ENCODE measurements around the gene EIF4H.

The EIF4H gene

GRCh38 chr7:74228951-74229900 lies 55.1 kb downstream of the EIF4H start:
- DNase-seq = no peak

DNA sequence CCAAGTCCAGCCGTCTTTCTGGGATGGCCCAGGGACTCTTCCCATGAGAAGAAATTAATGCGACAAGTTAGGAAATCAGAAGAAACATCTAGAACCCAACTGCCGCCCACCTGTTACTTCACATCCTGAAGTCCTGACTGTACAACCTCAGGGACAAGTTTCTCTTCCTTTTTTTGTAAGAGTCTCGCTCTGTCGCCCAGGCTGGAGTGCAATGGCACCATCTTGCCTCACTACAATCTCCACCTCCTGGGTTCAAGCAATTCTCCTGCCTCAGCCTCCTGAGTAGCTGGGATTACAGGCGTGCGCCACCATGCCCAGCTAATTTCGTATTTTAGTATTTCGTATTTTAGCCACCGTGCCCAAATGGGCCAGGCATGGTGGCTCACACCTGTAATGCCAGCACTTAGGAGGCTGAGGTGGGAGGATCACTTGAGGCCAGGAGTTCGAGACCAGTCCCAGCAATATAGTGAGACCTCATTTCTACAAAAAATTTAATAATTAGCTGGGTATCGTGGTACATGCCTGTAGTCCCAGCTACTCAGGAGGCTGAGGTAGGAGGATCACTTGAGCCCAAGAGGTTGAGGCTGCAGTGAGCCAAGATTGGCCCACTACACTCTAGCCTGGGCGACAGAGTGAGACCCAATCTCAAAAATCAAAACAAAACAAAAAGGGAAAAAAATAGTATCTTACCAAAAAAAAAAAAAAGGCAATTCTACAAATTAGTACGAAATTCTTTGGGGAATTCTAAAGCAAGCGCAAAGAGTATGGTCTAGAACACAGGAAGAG lies 56.5 kb downstream of the EIF4H start:
- DNase-seq = no peak

DNA sequence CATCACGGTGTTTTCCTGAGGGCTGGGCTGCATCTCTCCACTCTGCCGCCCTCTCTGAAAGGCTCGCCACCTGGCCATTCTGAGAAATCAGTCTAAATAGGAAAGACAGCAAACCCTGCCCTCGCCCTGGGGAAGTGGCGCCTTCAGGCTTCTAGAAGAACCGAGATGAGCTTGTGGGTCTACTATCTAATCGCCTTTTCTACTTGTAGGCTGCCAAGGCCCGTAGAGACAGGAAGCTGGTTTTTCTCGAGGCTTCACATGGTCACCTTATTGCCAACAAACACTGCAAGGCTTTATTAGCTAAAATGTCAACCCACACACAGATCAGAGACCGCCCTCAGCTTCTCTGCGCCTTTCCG lies 57.1 kb downstream of the EIF4H start:
- no peak for DNase-seq

DNA sequence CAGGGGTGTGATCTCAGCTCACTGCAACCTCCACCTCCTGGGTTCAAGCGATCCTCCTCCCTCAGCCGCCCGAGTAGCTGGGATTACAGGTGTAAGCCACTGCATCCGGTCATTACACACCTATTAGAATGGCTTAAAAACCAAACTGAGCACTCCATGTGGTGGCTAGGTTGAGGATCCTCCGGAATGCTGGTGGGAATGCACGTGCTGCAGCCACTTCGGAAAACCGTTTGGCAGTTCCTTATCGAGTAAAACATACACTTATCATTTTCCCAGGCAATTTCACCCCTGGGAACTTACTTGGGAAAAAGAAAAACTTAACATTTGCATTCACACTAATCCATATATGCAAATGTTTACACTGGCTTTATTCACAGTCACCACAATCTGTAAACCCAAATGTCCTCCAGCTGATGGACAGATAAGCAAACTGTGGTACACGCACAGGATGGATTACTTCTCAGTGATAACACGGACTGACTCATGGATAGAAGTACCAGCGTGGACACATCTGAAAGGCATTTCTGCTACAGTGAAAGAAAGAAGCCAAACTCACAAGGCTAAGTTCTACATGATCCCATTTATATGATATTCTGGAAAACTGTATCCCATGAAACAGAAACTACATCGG lies 59.6 kb downstream of the EIF4H start:
- no peak for DNase-seq

DNA sequence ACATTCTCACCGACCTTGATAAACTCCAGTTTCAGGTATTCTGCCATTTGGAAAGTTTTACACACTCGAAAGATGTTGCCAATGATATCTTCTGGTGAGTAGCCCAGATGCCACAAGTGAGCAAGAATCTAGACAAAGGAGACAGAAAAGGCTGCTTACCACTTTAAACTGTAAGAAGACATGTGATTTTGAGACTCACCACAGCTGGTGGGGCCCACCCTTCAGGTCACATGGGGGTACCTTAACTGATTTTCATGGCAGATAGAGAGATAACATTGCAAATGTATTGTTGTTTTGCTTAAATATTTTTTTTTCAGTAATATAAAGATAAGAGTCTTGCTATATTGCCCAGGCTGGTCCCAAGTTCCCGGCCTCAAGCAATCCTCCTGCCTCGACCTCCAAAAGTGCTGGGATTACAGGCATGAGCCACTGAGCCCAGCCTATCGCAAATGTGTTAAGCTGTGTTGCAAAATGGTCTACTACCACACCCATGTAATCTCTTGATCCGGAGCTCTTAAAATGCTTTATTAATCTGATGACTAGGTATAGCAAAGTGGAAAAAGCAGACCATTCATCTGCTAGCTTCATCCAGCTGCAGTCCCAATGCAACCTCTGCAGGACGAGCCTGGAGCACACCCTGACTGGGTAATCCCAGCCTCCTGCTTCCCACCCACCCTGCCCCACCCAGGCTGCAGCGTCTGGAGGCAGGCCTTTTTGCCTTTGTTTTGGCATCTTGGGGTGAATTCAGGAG lies 61.5 kb downstream of the EIF4H start:
- DNase-seq = no peak

DNA sequence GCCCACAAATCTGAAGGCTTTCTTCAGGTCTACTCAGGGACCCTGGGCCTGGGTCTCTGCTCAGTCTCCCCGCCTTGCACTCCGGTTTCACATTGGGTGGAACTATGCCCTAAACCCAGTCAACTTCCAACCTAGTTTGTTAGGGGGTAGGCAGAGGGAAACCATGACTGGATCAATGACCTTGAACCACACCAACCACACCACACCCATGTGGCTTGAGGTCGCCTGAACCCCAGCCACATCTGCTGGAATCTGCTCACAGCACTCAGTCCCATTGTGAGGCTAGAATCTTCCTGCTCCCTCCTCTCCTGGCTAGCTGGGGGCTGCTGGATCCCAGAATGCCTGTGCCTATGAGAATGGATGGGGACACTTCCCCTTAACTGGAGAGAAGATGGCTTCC lies 62.1 kb downstream of the EIF4H start:
- DNase-seq = no peak

DNA sequence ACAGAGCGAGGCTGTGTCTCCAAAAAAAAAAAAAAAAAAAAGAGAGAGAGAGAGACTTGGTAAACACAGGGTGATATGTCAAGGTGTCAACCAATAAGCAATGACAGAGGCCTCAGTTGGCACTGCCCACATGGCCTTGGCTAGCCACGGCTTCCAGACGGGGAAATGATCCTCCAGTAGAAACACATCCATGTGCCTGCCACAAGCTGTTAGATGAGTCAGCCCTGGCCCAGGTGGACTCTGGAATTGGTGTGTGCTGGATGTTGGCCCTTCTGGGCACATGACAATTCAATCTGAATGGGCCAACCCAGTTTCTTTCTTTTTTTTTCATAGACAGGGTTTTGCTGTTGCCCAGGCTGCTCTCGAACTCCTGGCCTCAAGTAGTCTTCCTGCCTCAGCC lies 66.3 kb downstream of the EIF4H start:
- no peak for DNase-seq

DNA sequence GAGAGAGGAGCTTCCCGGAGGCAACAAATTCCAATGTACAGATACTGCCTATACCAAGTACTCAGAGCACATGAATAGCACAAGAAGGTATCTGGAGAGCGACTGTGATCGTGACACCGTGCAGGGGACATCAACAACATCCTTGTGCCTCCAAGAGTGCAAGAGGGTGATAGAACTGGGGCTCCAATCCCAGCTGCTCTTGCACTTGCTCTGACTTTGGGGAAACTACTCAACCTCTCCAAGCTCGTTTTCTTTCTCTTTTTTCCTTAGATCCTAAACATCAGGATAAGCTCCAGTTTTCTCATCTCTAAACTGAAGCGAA lies 67.9 kb downstream of the EIF4H start:
- DNase-seq = no peak

GRCh38 chr7:74246497-74246896 lies 72.3 kb downstream of the EIF4H start:
- no peak for DNase-seq
